IMR-90 (cell line): Measurements from ENCODE around the gene CA4. TPM values are rescaled to one million over a fixed set of nuclear protein-coding genes. Genes with fewer than 3 reads are reported as not detected.

Source experiments
- ATAC-seq: fragments of 200-7000 bp; cut with Tn5 transposase; 2 replicates; pipeline ENCODE4 v1.9.1; 2020; ENCODE audit warnings: low read depth, mild to moderate bottlenecking, moderate library complexity
- BruUV-seq: library from RNA; stranded (reverse); fragments of 400-500 nt; replicated peaks from 2 replicates; lab custom pipeline; 2021; lab: Mats Ljungman, UMichigan
- CTCF ChIA-PET: fragments of 300-600 bp; formaldehyde crosslinking; extraction: SDS; loops from one replicate; lab custom pipeline; 2021; ENCODE audit warnings: antibody characterized with exemption; lab: Yijun Ruan, JAX
- POLR2A ChIA-PET: fragments of 300-600 bp; sonication (Branson Sonifier 250); formaldehyde crosslinking; loops from one replicate; lab custom pipeline; 2022; ENCODE audit warnings: antibody characterized with exemption; ENCODE audit not compliant: unreplicated experiment; lab: Charles Lee
- DNase-seq: peaks from one replicate; pipeline ENCODE4 v3.0.0; 2013
- H2AFZ ChIP-seq: replicated peaks from 2 replicates; pipeline ENCODE3; 2013; ENCODE audit warnings: low read length, mild to moderate bottlenecking; ENCODE audit not compliant: poor library complexity
- H2AK5ac ChIP-seq: 2 replicates; pipeline ENCODE4 v1.6.1; 2013; ENCODE audit warnings: low read depth, low read length, inconsistent platforms
- H2AK9ac ChIP-seq: replicated peaks from 2 replicates; pipeline ENCODE3; 2013; ENCODE audit warnings: mild to moderate bottlenecking, low read depth, low read length, moderate library complexity; ENCODE audit not compliant: poor library complexity
- H2BK120ac ChIP-seq: 2 replicates; pipeline ENCODE4 v1.6.1; 2013; ENCODE audit warnings: low read depth, low read length, inconsistent platforms
- H2BK15ac ChIP-seq: 3 replicates; pipeline ENCODE4 v1.6.1; 2013; ENCODE audit warnings: low read depth, low read length, inconsistent platforms
- H2BK20ac ChIP-seq: 2 replicates; pipeline ENCODE4 v1.6.1; 2013; ENCODE audit warnings: low read depth, mild to moderate bottlenecking, inconsistent platforms, low read length, moderate library complexity
- H2BK5ac ChIP-seq: 2 replicates; pipeline ENCODE4 v1.6.1; 2013; ENCODE audit warnings: mild to moderate bottlenecking, low read depth, low read length, inconsistent platforms; ENCODE audit not compliant: poor library complexity, severe bottlenecking
- H3K14ac ChIP-seq: replicated peaks from 2 replicates; pipeline ENCODE4 v1.6.1; 2013; ENCODE audit warnings: low read depth, low read length, inconsistent platforms
- H3K18ac ChIP-seq: 2 replicates; pipeline ENCODE4 v1.6.1; 2013; ENCODE audit warnings: low read depth, low read length, control low read depth
- H3K23ac ChIP-seq: 2 replicates; pipeline ENCODE4 v1.6.1; 2013; ENCODE audit warnings: low read depth, low read length, inconsistent platforms
- H3K27ac ChIP-seq: 2 replicates; pipeline ENCODE4 v1.5.1; 2013; ENCODE audit warnings: mild to moderate bottlenecking, control low read depth, low read length; ENCODE audit not compliant: insufficient read depth
- H3K27me3 ChIP-seq: 2 replicates; pipeline ENCODE4 v1.6.1; 2013; ENCODE audit warnings: low read length; ENCODE audit not compliant: control insufficient read depth, insufficient read depth
- H3K36me3 ChIP-seq: 2 replicates; pipeline ENCODE4 v1.6.1; 2013; ENCODE audit warnings: low read length, mixed read lengths; ENCODE audit not compliant: control insufficient read depth, insufficient read depth
- H3K4ac ChIP-seq: 2 replicates; pipeline ENCODE4 v1.6.1; 2013; ENCODE audit warnings: low read depth, low read length, inconsistent platforms
- H3K4me1 ChIP-seq: 2 replicates; pipeline ENCODE4 v1.6.1; 2013; ENCODE audit warnings: low read length, mixed read lengths; ENCODE audit not compliant: control insufficient read depth, insufficient read depth
- H3K4me2 ChIP-seq: 2 replicates; pipeline ENCODE4 v1.6.1; 2013; ENCODE audit warnings: low read depth, mild to moderate bottlenecking, control low read depth, low read length, moderate library complexity
- H3K4me3 ChIP-seq: 2 replicates; pipeline ENCODE4 v1.5.1; 2013; ENCODE audit warnings: low read depth, mild to moderate bottlenecking, control low read depth, low read length, moderate library complexity; ENCODE audit not compliant: insufficient read depth
- H3K56ac ChIP-seq: 2 replicates; pipeline ENCODE4 v1.6.1; 2013; ENCODE audit warnings: low read length, inconsistent platforms; ENCODE audit not compliant: insufficient read depth; ENCODE audit errors: extremely low read depth
- H3K79me1 ChIP-seq, 2 experiments: 2 replicates each; pipeline ENCODE4 v1.6.1; 2013; ENCODE audit warnings: low read length in 2 of 2, inconsistent platforms in 1 of 2, low read depth in 1 of 2
- H3K9ac ChIP-seq: 2 replicates; pipeline ENCODE4 v1.6.1; 2013; ENCODE audit warnings: low read depth, low read length, control low read depth
- H3K9me1 ChIP-seq: 2 replicates; pipeline ENCODE4 v1.6.1; 2013; ENCODE audit warnings: low read length, inconsistent platforms; ENCODE audit not compliant: insufficient read depth
- H3K9me3 ChIP-seq: 2 replicates; pipeline ENCODE4 v1.6.1; 2013; ENCODE audit warnings: low read length; ENCODE audit not compliant: control insufficient read depth, insufficient read depth
- H4K20me1 ChIP-seq: 2 replicates; pipeline ENCODE4 v1.6.1; 2013; ENCODE audit warnings: low read length, inconsistent platforms; ENCODE audit not compliant: insufficient read depth
- H4K5ac ChIP-seq: 2 replicates; pipeline ENCODE4 v1.6.1; 2013; ENCODE audit warnings: mild to moderate bottlenecking, low read depth, low read length, control low read depth
- H4K8ac ChIP-seq, 2 experiments: 2 replicates each; pipeline ENCODE4 v1.6.1; 2013; ENCODE audit warnings: low read depth in 2 of 2, low read length in 2 of 2, control low read depth in 1 of 2, inconsistent platforms in 1 of 2
- H4K91ac ChIP-seq: 2 replicates; pipeline ENCODE4 v1.6.1; 2013; ENCODE audit warnings: low read depth, low read length, inconsistent platforms; ENCODE audit not compliant: insufficient read depth
- CTCF ChIP-seq: conservative IDR thresholded peaks from 2 replicates; pipeline ENCODE4 v1.5.1; 2012; ENCODE audit warnings: mild to moderate bottlenecking, low read depth, low read length, improper control_type of control experiment
- MAFK ChIP-seq: IDR thresholded peaks from 2 replicates; pipeline ENCODE4 v1.6.1; 2012; ENCODE audit warnings: low read depth, low read length, improper control_type of control experiment
- MAZ ChIP-seq: IDR thresholded peaks from 2 replicates; pipeline ENCODE4 v1.6.1; 2012; ENCODE audit warnings: low read depth, mild to moderate bottlenecking, low read length, improper control_type of control experiment, moderate library complexity, borderline replicate concordance
- RAD21 ChIP-seq: IDR thresholded peaks from 2 replicates; pipeline ENCODE4 v1.6.1; 2012; ENCODE audit warnings: low read length, improper control_type of control experiment
- RCOR1 ChIP-seq: IDR thresholded peaks from 2 replicates; pipeline ENCODE4 v1.6.1; 2012; ENCODE audit warnings: mild to moderate bottlenecking, low read length, improper control_type of control experiment; ENCODE audit not compliant: insufficient replicate concordance
- RFX5 ChIP-seq: IDR thresholded peaks from 2 replicates; pipeline ENCODE4 v1.8.0; 2012; ENCODE audit warnings: low read depth, mild to moderate bottlenecking, low read length, moderate library complexity
- SMC3 ChIP-seq: fragments of 150-350 bp; IDR thresholded peaks from 2 replicates; pipeline ENCODE4 v1.6.1; 2016; ENCODE audit warnings: low read depth, mild to moderate bottlenecking, antibody characterized with exemption, low read length, moderate library complexity
- WGBS, 2 experiments: methylation state at CpG; one replicate each; pipeline versions ENCODE4 v1.1.5 to v1.1.7; 2013; ENCODE audit warnings: missing lambda C conversion rate in 2 of 2; ENCODE audit not compliant: insufficient read length in 1 of 2; ENCODE audit errors: extremely low coverage in 2 of 2; 5-methylcytosine and 5-hydroxymethylcytosine counted together
- dilution Hi-C: fragments of 300-500 bp; cut with HindIII; formaldehyde crosslinking; loops from one replicate; pipeline ENCODE4 v1.14.3; 2018; ENCODE audit warnings: low sequenced_read_pairs; ENCODE audit not compliant: unreplicated experiment
- in situ Hi-C: fragments of 300-500 bp; cut with MboI; formaldehyde crosslinking; loops from 3 replicates; pipeline ENCODE4 v1.14.3; 2019; ENCODE audit warnings: low sequenced_read_pairs, inconsistent platforms, mixed read lengths
- intact Hi-C: fragments of 100-400 bp; cut with micrococcal nuclease; formaldehyde crosslinking; loops from 2 replicates; pipeline ENCODE4 v1.10.0; 2022
- polyA plus RNA-seq, 3 experiments: library from polyadenylated mRNA; depleted of rRNA; stranded (reverse); fragments of >200 nt; gene quantifications; 2 replicates each; pipeline ENCODE4 v1.2.3, GENCODE V29; 2012; ENCODE audit warnings: low replicate concordance in 1 of 3
- total RNA-seq: library from RNA; depleted of rRNA; stranded (reverse); fragments of >200 nt; gene quantifications from 2 replicates; pipeline ENCODE4 v1.2.3, GENCODE V29; 2012

Gene CA4
- total and polyA plus RNA-seq, 2 of the 4 experiments (the other 2 are of a cell fraction), result not detected

DNA sequence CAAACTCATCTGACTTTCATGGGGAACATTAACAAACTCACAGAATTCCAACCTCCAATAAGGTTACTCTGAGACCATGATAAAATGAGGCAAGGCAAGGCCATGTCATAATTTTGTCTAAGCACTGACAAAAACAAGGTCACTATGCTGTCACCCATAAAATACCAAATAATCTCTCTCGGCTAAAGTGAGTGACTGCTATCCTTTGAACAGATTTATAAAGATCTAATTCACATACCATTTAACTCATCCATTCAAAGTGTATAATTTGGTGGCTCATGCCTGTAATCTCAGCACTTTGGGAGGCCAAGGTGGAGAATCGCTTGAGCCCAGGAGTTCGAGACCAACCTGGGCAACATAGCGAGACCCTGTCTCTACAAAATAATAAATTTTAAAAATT, 20.6 kb upstream of the CA4 start:
- dilution Hi-C loops (no loop called here), intact Hi-C loops (no loop called here), in situ Hi-C loops (loop anchor here (25.0 kb wide), 2 partner anchors 283 to 508 kb away; partner anchors contain the start of gene CHCT1)
- Histone ChIP-seq H3K4me1 (no peaks in the 10 kb centered on the region), H4K8ac (no peak overlapping the region), H3K36me3 (peaks cover 4% of the 10 kb centered on the region; the same call in 1 of the 2 replicates), H2AFZ (no peak overlapping the region), H3K14ac (no peak overlapping the region), H3K4me2 (no peak overlapping the region), H2BK120ac (no peak overlapping the region), H2BK15ac (no peak overlapping the region), H2BK20ac (no peak overlapping the region), H3K9me1 (peaks cover 8% of the 10 kb centered on the region), H3K4me3 (no peak overlapping the region), H4K20me1 (no peaks in the 10 kb centered on the region; the same call in 1 of the 2 replicates), H3K9me3 (no peaks in the 10 kb centered on the region), H3K56ac (no peak overlapping the region), H3K23ac (no peak overlapping the region), H3K79me1 (peaks cover 12 to 14% of the 10 kb centered on the region in 2 experiments; a peak in 2 of 4 replicates), H3K27ac (no peak overlapping the region), H2AK9ac (no peak overlapping the region), H4K91ac (no peak overlapping the region), H2BK5ac (no peak overlapping the region), H4K5ac (no peak overlapping the region), H3K27me3 (no peaks in the 10 kb centered on the region; the same call in 1 of the 2 replicates), H3K18ac (no peak overlapping the region), H3K9ac (no peak overlapping the region), H2AK5ac (no peak overlapping the region), H3K4ac (no peak overlapping the region)
- no CpG with 5 or more reads among the region's 4 CpGs for WGBS, 2 experiments
- POLR2A ChIA-PET, result no interaction called here
- CTCF ChIA-PET, result interaction anchor here (0.6 to 0.7 kb wide), 4 partner anchors 12 to 551 kb away, joined by 3 to 6 read pairs (median 4); no protein-coding TSS in a partner anchor
- no TSS peak for BruUV-seq
- DNase-seq (no peak), ATAC-seq (no peak)
- TF ChIP-seq MAFK (no peak), MAZ (no peak), RAD21 (no peak), RFX5 (no peak), RCOR1 (no peak), CTCF (no peak), SMC3 (no peak)
